HG02943 (cell line): ENCODE results near the gene HRCT1.
"Not testable (repeated sequence)": the region's sequence is repeated elsewhere in the genome, so short reads cannot be mapped to it uniquely, and the experiment has no call there.

Source experiments
- ATAC-seq: cut with Tn5 transposase; IDR thresholded peaks from one replicate; pipeline ENCODE4 v1.9.1; 2021; ENCODE audit warnings: mild to moderate bottlenecking, low read depth, moderate library complexity; ENCODE audit not compliant: unreplicated experiment

The HRCT1 gene

DNA sequence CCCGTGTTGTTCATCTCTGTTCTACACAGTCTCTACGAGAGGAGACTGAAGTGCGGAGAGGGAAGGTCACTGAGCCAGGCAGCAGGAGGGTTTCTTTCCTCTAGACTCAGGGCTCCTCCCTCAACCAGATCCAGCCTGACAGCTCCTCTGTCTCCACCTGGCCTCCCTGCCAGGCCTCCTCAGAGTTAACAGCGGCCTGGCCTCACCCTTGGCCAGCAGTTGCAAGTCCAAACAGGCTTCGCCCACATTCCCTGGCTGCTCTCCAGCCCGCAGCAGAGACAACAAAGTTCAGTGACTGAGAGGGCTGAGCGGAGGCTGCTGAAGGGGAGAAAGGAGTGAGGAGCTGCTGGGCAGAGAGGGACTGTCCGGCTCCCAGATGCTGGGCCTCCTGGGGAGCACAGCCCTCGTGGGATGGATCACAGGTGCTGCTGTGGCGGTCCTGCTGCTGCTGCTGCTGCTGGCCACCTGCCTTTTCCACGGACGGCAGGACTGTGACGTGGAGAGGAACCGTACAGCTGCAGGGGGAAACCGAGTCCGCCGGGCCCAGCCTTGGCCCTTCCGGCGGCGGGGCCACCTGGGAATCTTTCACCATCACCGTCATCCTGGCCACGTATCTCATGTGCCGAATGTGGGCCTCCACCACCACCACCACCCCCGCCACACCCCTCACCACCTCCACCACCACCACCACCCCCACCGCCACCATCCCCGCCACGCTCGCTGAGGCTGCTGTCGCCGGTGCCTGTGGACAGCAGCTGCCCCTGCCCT lies at the start of gene HRCT1:
Gene HRCT1 (plus strand): TSS at position 291 of the 768 bp plus-strand sequence. CDS start 86 bp downstream, at position 377.
- ATAC-seq: no peak

DNA sequence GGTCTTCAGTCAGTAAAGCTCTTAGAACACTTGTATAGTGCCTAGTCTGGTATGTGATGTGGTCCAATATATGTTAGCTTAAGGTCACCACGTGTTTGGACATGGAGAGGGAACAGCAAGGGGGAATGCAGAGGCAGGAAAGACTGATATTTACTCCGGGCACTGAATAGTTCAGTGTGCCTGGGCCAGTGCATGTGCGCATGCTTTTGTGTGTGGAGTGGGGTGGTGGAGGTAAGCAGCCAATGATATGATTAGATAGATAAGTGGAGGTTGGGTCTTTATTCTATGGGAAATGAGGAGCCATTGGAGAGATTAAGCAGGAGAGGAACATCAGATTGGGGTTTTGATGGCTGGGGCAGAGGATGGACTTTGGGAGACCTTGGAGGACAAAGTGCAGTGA lies 49.8 kb upstream of the HRCT1 start:
- no peak for ATAC-seq

DNA sequence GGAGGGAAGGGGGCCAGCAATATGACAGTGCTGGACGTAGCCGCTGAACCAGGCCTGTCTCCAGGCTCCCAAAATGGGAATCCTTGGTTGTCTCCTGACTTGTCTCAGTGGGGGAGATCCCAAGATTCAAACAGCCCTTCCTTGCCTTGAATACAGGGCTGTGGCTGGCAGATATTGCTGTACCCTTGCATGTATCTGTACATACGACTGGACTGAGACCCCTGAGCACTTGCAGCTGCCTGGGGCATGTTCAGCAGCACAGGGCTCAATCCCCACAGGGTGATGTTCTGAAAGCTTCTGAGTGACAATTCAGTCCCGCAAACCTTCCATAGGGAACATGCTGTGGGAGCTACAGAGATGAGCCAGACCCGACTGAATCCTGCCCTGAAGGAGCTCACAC lies 49.1 kb upstream of the HRCT1 start:
- no peak for ATAC-seq

DNA sequence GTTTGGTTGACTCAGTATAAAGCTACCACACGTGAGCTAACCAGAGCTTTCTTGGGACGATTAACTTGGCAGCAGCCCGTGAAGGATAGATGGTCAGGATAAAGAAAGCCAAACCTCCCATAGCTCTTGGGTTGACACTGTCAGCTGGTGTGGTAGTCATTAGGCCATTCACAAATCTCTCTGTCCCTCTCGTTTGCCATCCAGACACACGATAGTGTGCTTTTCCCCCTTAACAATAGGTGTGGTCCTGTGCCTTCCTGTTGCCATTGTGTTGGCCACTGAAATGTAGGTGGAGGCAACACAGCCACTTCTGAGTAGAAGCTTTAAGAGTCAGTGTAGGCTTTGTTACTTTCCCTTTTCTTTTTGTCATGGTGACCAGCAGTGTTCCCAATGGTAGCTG lies 47.5 kb upstream of the HRCT1 start:
- ATAC-seq: no peak

DNA sequence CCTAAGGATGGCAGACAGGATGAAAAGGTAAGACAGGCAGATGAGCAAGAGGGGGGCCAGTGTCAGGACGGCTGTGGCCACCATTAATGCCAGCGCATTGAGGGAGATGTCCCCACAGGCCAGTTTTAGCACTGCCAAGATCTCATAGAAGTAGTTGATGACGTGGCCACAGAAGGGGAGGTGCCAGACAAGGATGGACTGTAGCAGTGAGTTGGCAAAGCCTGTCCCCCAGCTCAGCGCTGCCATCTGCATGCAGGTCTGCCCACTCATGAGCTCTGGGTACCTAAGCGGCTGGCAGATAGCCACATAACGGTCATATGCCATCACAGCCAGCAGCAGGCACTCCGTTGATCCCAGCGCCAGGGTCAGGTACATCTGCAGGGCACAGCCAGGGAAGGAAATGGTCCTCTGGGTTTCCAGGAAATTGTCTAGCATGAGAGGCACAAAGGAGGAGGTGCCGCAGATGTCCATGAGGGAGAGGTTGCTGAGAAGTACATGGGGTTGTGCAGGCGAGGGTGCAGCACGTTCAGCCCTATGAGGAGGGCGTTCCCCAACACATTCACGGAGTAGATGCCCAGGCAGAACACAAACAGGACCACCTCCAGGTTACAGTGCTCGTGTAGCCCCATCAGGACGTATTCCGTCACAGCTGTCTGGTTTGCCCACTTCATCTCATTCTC lies 46.6 kb upstream of the HRCT1 start:
- no peak for ATAC-seq

DNA sequence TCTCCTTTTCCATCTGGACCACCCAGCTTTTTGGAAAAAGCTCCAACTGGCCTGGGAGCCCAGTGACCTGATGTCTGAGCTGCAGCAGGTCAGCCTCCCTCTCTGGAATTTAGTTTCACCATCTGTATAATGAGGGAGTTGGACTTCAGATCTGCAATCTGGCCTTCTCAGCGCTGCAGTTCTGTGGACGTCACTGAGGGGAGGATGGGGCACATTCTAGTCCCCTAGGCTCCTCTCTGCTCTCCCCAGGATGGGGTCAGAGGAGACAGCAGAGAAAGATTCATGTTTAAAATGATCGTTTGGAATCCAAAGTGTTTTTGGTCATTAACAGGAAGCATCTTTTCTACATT lies 46.0 kb upstream of the HRCT1 start:
- no peak for ATAC-seq

DNA sequence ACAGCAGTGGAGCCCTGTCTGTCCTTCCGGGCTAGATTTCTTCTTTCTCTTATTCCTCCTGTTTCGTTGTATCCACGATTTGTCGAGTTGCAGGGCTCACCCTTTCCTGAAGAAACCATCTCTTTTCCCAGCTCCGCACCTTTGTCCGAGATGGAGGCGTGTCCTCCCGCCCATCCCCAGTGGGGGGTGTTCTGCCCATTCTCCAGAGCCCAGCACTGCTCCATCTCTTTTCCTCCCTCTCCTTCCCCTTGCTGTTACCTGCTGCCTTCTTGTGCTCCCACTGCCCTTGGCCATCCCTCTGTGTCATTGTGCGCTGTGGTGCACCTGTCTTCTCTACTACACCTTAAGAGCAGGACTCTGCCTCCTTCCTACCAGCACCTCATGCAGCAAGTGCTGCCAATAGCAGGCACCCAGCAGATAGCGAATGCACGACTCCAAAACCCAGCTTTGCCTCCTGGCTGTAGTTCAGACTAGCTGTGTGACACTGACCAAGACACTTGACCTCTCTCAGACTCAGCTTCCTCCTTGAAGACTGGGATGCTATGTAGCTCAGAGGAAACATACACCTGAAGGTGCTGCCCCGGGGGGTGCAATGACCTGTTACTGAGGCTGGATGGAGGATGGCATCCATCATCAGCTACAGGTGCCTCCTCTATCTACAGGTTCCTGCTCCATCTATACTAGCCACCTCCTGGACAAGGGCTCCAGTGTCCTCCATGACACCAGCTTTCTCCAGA lies 44.7 kb upstream of the HRCT1 start:
- no peak for ATAC-seq

DNA sequence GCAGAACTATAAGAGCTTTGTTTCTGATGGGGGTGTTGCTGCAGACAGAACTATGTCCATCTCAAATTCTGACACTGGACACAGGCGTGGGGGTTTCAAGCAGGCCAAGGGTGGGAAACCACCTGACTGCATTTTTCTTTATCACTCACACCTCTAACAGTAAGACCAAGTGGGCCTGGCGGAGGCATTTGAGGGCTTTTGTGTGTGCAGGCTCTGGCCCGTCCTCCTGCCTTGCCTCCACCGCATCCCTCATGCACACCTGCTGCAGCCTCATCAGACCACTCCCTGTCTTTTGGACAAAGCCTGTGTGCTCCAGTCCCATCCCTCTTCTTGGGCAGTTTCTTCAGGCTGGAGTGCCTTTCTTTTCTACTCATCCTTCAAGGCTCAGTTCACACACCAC lies 43.7 kb upstream of the HRCT1 start:
- ATAC-seq: no peak

DNA sequence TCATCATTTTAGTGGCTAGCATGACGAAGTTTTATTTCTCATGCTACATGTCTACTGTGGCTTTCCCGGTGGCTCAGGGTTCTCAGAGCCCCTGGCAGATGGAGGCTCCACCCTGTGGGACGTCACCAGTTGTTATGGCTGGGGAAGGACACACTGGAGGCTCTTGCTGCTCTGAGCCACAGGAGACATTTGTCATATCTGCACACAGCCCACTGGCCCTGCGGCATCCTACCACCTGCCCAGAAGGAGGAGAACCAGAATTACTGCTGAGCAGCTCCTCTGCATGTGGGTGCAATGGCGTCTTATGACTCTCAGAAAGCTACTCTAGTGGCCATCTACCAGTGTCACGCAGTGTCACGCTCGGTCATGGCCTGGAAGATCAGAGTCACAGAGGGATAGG lies 42.4 kb upstream of the HRCT1 start:
- ATAC-seq: no peak

DNA sequence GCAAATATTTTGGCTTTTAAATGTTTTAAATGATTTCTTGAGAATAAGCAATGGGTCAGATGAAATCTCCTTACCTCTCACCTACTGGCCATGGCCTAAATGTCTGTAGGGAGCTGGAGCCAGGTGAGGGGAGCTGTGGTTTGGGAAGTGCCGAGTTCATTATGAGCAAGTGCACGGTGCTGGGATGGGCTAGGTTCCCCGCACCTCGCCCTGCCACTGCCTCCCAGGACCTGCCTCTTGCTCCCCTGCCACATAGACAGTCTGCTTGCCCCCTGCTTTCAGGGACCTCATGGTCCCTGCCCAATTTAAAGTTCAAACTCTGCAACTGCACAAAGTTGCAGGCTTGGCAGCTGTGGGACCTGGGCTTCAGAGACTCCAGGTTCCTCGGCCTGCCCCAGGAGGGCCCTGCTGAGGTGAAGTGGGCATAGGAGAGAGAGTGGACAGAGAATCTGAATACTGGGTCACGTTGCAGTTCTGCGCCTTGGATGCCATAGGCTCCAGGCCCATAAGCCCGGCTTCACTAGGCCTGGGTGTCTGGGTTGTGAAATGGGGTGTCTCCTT lies 41.2 kb upstream of the HRCT1 start:
- no peak for ATAC-seq

DNA sequence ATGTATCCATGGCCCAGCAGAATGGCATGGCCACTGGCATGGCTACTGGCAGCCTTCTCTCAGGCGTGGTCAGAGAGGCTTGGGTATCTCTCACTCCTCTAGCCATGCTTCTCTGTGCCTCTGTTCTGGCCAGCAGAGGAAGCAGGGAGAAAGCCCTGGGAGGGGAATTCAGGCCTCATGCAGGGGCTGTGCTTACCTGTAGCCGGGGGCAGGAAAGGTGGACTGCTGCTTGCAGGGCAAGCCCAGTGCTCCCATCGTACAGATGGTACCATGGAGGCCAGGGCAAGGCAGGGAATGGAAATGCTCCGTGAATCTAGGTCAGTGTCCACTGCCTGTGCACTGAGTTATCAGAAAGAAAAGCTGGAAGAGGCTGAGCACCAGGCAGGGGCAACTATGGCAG lies 38.5 kb upstream of the HRCT1 start:
- no peak for ATAC-seq

DNA sequence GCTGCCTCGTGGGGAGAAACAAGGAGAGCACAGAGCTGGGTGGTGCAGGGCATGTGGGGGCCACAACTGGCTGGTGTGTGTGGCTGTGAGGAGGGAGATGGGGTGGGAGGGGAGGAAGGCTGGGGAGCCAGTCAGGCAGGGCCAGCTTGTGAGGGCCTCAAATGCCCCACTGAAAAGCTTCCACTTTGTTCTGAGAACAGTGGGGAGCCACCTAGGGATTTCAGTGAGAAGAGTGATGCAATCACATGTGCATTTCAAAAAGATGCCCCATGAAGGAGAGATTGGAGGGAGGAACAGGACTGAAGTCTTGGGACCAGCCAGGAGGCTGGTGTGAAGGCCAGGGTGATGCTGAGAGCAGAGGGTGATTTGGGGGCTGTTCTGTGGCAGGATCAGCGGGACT lies 37.1 kb upstream of the HRCT1 start:
- no peak for ATAC-seq

DNA sequence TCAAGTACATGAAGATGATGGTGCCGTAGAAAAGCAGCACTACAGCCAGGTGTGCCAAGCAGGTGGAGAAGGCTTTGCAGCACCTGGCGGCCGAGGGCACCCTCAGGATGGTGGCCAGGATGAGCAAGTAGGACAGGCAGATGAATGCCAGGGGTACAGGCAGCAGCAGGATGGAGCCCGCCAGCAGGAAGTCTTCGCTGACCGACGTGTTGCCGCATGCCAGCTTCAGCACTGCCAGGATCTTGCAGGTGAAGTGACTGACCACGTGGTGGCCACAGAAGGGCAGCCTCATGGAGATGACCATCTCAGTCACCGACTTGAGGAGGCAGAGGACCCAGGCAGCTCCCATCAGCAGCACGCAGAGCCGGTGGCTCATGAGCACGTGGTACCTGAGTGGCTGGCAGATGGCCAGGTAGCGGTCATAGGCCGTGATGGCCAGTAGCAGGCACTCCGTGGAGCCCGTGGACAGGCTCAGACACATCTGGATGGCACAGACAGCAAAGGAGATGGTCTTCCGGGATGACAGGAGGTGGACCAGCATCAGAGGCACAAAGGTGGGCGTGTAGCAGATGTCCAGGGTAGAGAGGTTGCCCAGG lies 36.3 kb upstream of the HRCT1 start:
- no peak for ATAC-seq

DNA sequence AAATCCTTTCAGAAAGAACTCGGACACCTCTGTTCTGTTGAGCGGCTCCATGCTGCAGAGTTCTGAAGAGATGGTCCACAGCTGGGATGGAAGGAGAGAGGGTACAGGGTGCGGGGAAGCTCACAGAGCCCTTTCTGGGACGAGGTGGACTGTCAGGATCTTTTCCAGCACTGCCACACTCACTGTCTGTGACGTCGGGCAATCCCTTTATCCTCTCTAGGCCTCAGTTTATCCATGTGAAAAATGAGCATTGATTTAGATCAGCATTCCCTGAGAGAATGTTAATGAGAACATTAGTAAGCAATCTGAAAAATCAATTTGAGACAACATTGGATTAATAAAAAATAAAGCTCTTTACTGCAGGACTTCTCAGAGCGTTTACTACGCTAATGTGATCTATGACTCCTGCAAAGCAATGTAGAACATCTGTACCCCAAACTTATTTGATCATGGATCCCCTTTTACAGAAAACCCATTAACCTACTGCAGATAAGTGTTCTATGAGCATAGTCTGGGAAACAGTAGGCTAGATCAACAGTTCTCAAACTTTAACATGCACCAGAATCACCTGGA lies 35.6 kb upstream of the HRCT1 start, which contains the start of gene OR13J1:
Gene OR13J1 (minus strand): TSS at position 51 of the 573 bp plus-strand sequence. CDS start 0 bp downstream, at position 51.
- no peak for ATAC-seq

DNA sequence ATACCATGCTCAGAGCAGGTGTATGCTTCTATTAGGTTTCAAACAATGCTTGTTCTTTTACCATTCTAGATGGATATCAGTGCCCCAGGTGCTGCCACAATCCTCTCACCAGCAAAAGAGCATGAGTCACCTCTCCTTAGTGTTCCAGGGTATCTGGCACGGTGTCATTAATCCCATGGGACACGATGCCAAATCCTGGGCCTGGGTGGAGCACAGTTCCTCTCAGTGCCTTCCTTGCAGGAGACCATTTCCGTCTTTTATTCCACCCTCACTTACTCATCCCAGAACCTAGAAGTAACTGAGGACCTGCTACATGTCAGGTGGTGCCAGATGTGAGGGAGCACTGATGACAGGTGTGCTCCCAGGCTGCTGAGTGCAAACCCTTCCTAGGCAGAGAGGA lies 34.5 kb upstream of the HRCT1 start:
- ATAC-seq: no peak

DNA sequence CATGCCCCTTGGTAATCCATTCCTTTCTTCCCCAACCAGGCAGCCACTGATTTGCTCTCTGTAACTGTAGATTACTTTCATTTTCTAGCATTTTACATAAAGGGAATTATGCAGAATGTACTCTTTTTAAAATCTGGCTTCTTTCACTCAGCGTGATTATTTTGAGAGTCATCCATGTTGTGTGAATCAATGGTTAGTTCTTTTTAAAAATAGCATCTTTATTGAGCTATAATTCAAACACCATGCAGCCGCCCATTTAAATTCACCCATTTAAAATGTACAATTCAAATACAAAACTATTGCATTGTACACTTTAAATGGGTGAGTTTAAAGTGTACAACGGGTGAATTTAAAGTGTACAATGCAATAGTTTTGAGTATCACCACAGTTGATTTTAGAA lies 33.5 kb upstream of the HRCT1 start:
- no peak for ATAC-seq

DNA sequence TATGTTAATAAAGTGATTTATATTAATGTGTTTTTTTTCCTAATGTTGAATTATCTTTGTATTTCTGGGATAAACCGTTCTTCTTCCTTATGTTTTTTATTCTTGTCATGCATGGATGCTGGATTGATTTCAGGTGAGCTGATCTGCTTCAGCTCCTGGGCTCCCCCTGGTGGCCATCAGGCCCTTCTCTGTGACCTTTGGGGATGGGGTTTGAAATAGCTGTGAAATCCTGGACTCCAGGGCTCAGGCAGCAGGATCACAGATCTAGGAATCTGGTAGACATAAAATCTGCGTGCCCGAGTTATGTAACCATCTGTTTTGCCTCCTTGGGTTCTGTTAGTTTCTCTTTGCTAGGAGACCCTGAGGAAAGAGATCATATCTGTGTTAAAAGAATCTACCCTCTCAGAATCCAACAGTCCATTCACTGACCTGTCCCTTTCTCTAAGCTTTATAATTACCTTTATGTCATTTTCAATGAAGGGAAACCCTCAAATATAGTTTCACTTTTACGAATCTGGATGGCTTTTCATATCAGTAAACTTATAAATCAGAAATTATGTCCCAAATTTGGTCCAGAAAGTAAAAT lies 23.6 kb upstream of the HRCT1 start:
- no peak for ATAC-seq

DNA sequence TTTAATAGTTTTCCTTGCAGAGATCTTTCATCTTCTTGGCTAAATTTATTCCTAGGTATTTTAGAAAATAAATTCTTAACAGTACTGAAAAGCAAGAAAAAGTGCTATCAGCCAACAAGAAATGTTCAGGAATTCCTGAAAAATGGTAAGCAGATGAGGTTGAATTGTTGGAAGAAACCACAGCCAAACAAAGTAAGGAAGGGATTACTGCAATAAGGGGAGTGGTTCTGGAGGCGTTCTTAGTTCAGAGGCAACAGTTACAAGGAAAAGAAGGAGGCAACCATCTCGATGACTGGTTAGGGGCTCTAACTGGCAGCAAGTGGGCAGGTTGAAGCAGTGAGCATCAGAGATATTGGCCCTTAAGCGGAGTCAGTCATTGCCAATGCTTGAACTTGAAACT lies 23.0 kb upstream of the HRCT1 start:
- ATAC-seq: no peak

DNA sequence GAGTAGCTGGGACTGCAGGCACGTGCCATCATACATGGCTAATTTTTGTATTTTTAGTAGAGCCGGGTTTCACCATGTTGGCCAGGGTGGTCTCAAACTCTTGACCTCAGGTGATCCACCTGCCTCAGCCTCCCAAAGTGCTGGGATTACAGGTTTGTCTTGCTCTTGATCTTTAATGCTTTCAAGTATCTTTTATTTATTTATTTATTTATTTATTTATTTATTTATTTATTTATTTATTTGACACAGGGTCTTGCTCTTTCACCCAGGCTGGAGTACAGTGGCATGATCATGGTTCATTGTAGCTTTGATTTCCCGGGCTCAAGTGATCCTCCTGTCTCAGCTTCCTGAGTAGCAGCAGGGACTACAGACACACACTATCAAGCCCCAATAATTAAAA lies 21.1 kb upstream of the HRCT1 start:
- ATAC-seq: not testable (repeated sequence)

DNA sequence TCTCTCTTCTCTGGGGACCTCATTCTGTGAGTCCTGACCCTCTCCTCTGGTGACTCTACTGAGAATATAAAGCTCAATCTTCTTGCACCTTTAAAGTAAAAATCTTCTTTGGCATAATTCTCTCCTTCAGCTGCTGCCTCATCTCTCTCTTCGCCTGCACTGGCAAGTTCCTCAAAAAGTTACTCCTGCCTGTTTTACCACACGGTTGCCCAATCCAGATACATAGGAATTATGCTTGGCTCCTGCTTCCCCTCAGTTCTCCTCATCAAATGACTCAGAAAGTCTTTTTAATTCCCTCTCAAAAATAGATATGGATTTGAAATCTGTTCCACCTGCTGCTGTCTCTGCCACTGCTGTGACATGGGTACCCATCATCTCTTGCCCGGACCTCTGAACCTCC lies 14.4 kb upstream of the HRCT1 start:
- ATAC-seq: no peak
